Prostate gland (tissue), 2 donors: ENCODE results near the gene KCTD21.

ENCODE experiments used
- POLR2AphosphoS5 ChIP-seq: sonication (generic); formaldehyde crosslinking; IDR thresholded peaks from one replicate; pipeline ENCODE4 v1.6.1; 2017; ENCODE audit warnings: antibody characterized with exemption
- TF ChIP-seq, protein P1 (sequence below), 4 experiments: fragments of 200-600 bp in 2 of 4; fragments of 450-650 bp in 2 of 4; sonication (generic) in 2 of 4; IDR thresholded peaks; 1 replicate in 3 of 4; 2 replicates in 1 of 4; pipeline ENCODE4 v1.5.1; 2016 to 2019; ENCODE audit warnings: antibody characterized with exemption in 4 of 4, mild to moderate bottlenecking in 2 of 4, moderate library complexity in 2 of 4

DNA sequence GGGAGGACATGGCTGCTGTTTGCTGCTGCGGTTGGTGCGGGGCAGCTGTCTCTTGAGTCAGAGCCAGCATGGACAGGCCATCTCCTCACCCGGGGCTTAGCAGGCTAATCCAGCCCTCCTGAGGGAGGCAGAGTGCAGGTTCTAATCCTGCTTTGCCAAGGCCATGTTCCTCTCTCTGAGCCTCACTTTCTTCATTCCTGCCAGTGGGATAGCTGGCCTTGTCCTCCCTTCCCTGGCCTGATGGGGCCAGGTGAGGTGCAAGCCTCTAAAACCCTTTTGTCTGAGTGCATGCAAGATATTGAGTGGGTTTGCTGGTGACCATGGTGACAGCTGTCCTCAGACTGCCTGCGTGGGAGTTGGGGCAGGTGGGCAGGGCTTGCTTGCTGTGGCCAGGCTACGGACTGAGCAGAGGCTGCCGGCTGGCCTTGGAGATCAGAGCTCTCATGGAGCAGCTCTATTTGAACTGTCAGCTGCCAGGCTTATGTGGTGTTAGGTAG, 3.8 kb upstream of the KCTD21 start:
- TF ChIP-seq, protein P1, sequence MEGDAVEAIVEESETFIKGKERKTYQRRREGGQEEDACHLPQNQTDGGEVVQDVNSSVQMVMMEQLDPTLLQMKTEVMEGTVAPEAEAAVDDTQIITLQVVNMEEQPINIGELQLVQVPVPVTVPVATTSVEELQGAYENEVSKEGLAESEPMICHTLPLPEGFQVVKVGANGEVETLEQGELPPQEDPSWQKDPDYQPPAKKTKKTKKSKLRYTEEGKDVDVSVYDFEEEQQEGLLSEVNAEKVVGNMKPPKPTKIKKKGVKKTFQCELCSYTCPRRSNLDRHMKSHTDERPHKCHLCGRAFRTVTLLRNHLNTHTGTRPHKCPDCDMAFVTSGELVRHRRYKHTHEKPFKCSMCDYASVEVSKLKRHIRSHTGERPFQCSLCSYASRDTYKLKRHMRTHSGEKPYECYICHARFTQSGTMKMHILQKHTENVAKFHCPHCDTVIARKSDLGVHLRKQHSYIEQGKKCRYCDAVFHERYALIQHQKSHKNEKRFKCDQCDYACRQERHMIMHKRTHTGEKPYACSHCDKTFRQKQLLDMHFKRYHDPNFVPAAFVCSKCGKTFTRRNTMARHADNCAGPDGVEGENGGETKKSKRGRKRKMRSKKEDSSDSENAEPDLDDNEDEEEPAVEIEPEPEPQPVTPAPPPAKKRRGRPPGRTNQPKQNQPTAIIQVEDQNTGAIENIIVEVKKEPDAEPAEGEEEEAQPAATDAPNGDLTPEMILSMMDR (IDR thresholded peaks at IDR 0.05), result no peak
- TF ChIP-seq POLR2AphosphoS5, result no peak
